Astrocyte of the cerebellum (primary cell): Measurements from ENCODE around the gene TMEM207.

Source experiments
- DNase-seq: peaks from one replicate; pipeline ENCODE4 v3.0.0-alpha.2; 2011; ENCODE audit warnings: low read depth
- H3K4me3 ChIP-seq: 2 replicates; pipeline ENCODE4 v1.5.1; 2011; ENCODE audit warnings: mild to moderate bottlenecking, low read depth, low read length, moderate library complexity
- in situ Hi-C: cut with HindIII; loops from 2 replicates; pipeline ENCODE4 v1.10.0; 2017; ENCODE audit warnings: low sequenced_read_pairs
- TF ChIP-seq, protein P1 (sequence below): IDR thresholded peaks from 2 replicates; pipeline ENCODE4 v1.5.1; 2012; ENCODE audit warnings: low read length, low read depth, moderate library complexity, mild to moderate bottlenecking; ENCODE audit errors: missing control alignments

Gene TMEM207

DNA sequence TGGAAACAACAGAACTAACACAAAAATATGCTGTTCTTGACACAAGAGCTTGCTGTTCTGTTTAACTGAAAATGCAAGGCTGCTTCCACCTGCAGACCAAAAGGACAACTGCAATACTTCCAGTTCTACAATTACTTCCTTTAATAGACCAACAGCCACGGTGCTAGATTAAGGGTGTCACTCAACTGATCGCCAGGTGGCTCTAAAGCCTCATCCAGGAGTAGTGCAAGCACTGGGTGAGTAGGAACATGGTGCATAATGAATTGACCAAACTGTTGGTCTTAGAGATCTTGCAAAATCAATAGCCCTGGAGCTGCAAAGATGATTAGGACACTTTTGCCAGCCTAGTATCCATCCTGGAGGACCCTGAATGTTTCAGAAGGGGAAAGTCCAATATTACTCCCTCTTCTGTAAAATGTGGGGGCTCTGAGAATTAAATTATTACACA is 65.4 kb downstream of the TMEM207 start:
- in situ Hi-C loops: no loop called here
- H3K4me3 ChIP-seq: no peak overlapping the region
- DNase-seq: peak; percentile 35
- TF ChIP-seq, protein P1, sequence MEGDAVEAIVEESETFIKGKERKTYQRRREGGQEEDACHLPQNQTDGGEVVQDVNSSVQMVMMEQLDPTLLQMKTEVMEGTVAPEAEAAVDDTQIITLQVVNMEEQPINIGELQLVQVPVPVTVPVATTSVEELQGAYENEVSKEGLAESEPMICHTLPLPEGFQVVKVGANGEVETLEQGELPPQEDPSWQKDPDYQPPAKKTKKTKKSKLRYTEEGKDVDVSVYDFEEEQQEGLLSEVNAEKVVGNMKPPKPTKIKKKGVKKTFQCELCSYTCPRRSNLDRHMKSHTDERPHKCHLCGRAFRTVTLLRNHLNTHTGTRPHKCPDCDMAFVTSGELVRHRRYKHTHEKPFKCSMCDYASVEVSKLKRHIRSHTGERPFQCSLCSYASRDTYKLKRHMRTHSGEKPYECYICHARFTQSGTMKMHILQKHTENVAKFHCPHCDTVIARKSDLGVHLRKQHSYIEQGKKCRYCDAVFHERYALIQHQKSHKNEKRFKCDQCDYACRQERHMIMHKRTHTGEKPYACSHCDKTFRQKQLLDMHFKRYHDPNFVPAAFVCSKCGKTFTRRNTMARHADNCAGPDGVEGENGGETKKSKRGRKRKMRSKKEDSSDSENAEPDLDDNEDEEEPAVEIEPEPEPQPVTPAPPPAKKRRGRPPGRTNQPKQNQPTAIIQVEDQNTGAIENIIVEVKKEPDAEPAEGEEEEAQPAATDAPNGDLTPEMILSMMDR: peak; percentile 64

DNA sequence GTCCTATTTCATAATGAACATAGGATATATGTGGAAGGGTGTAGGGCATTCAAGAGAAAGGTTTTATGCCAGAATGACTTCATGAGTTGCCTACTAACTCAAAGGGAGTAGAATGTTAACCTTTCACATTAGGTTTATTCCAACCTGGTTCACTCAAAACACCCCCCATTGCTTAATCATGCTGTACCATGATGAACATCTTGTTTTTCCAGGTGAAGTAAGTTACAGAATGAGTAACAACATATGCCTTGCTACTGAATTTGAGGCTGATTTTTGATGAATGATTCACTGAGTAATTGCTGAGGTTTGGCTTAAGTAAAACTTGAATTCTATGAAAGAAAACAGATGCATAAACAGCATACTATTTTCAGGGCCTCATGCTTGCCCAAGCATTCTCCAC is 67.6 kb downstream of the TMEM207 start:
- in situ Hi-C loops: no loop called here
- TF ChIP-seq, protein P1: no peak
- no peak overlapping the region for H3K4me3 ChIP-seq
- DNase-seq: peak; percentile 50

DNA sequence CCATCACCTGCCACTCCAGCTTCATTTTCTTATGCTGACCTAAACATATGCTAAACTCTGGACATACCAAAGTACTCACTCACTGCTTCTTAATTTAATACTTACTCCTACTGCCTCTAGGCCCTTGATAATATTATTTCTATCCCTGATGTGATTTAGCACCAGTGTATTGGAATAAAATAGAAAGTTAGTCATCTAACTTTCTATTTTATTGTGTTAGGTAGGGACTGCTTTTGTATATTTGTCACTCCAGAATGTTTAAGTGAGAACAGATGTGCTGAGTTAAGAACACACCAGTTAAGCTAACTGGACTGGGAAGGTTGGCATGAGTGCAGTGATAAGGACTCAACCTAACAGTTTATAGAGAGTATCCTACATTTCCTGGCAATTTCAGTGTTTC is 68.3 kb downstream of the TMEM207 start:
- in situ Hi-C loops: no loop called here
- no peak for DNase-seq
- no peak overlapping the region for H3K4me3 ChIP-seq
- TF ChIP-seq, protein P1: no peak

DNA sequence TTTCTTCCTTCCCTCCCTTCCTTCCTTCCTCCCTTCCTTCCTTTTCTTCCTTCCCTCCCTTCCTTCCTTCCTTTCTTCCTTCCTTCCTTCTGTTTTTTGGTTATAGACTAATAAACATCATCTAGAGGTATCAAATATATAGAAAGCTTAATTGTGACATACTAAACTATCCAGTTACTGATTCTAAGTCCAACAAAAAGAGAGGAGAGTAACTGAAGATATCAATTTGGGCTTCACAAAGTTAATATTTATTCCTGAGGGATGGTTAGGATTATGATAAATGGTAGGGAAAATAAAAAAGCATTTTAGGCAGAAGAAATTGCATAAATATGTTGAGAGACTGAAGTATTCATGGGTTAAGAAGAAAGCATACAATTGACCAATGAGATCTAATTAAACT is 69.5 kb downstream of the TMEM207 start:
- no peak overlapping the region for H3K4me3 ChIP-seq
- in situ Hi-C loops: no loop called here
- TF ChIP-seq, protein P1: no peak
- DNase-seq: no peak
